ENCODE measurements around the gene CACNA1G.

CACNA1G gene

DNA sequence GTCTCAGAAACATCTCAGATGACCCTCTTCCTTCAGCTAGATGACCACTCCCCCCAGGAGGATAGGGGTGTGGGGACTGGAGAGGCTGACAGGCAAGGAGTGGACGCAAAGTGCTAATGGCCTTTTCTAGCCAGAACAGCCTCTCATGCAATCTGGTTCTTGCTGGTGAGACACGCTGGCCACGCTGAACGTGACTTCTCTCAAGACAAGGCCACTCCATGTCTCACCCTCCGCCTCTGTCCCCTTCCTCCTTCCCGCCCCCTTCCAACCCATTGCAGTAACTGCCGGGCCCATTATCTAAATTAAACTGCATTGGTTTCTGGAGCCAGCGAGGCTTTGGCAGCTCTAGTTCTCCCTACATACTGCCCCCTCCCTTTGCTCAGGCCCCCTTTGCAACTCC, 9.5 kb downstream of the CACNA1G start:
- no peak for DNase-seq

DNA sequence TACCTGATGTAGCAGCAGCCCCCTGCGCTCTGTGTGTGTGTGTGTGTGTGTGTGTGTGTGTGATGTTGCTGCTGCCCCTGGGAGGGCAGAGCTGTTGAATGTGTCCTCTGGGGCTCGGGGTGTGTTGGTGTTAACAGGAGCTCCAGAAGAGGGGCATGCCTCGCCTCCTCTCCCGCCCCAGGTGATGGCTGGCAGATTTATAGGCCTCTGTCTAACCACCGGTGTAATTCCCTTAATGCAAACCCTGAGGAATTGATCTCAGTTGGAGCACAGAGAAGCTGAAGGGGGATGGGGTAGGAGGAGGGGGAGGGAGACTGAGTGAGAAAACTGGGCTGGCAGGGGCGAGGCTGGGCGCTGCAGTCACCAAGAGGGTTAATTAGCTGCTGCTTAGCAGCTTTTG, 10.0 kb downstream of the CACNA1G start:
- DNase-seq = no peak

- DNase-seq = no peak
Measured at GRCh38 chr17:50571681-50572080, 11.2 kb downstream of the CACNA1G start.

GRCh38 chr17:50572541-50572940, 12.0 kb downstream of the CACNA1G start:
- DNase-seq = no peak

GRCh38 chr17:50573866-50574611, 13.5 kb downstream of the CACNA1G start:
- no peak for DNase-seq

DNA sequence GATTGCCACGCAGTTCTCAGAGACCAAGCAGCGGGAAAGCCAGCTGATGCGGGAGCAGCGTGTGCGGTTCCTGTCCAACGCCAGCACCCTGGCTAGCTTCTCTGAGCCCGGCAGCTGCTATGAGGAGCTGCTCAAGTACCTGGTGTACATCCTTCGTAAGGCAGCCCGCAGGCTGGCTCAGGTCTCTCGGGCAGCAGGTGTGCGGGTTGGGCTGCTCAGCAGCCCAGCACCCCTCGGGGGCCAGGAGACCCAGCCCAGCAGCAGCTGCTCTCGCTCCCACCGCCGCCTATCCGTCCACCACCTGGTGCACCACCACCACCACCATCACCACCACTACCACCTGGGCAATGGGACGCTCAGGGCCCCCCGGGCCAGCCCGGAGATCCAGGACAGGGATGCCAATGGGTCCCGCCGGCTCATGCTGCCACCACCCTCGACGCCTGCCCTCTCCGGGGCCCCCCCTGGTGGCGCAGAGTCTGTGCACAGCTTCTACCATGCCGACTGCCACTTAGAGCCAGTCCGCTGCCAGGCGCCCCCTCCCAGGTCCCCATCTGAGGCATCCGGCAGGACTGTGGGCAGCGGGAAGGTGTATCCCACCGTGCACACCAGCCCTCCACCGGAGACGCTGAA, 15.2 kb downstream of the CACNA1G start:
- DNase-seq = no peak

DNA sequence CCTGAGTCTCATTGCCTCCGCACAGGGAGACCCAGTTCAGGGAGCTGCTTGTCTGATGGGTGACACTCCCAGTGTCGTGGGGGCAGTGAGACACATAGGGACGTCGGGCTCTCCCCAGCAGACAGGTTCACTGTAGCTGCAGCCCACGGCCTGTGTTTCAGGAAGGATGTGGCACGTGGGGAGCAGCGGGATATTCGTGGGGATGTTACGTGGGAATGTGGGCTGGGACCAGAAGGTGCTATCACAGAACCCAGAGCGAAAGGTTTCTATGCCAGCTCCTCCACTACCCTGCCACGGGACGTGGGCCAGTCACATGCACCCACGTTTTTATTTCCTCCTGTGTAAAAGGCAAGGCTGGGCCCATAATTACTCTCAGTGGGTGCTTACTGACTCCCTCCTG, 16.3 kb downstream of the CACNA1G start:
- no peak for DNase-seq

DNA sequence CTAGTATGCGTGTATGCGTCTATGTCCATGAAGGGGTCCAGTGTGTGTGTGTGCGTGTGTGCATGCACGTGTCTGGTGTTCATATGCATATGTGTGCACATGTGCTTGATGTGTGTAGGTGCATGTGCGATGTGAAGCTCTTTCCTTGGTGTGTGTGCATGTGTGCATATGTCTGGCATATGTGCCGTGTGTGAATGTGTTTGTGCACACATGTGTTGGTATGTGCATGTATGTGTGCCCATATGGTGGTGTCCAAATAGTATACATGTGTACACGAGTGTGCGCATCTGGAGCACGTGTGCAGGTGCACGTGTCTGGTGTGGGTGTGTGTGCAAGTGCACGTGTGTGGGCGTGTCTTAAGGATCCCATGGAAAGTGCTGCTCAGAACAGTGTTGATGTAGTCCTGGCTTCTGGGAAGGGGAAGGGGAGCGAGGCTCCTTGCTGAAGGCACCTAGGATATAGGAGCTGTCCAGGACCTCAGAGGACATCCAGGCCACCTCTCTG, 17.0 kb downstream of the CACNA1G start:
- no peak for DNase-seq

DNA sequence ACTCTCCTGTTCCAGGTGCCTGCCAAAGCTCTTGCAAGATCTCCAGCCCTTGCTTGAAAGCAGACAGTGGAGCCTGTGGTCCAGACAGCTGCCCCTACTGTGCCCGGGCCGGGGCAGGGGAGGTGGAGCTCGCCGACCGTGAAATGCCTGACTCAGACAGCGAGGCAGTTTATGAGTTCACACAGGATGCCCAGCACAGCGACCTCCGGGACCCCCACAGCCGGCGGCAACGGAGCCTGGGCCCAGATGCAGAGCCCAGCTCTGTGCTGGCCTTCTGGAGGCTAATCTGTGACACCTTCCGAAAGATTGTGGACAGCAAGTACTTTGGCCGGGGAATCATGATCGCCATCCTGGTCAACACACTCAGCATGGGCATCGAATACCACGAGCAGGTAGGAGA, 17.7 kb downstream of the CACNA1G start:
- DNase-seq = no peak

- DNase-seq = no peak
Measured at GRCh38 chr17:50579399-50579798, 18.9 kb downstream of the CACNA1G start.

GRCh38 chr17:50580646-50581045, 20.1 kb downstream of the CACNA1G start:
- DNase-seq = no peak

- no peak for DNase-seq
Measured at GRCh38 chr17:50581316-50581715, 20.8 kb downstream of the CACNA1G start.

DNA sequence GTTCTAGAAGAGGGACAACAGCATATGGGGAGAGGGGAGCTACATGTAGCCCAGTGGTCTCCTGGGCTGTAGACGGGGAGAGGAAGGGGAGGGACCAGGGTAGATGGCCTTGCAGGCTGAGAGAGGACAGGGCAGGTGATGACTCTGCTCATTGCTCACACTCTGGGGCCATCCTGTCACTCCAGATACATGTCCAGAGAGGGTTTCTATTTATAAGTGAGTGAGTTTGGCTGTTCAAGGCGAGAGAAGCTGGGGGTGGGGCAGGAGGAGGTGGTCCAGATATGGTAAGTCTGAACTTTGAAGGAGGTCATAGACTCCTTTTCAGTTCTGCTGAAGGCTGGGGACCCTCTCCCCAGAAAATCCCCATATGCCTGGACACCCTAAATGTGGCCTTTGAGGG, 22.2 kb downstream of the CACNA1G start:
- no peak for DNase-seq

GRCh38 chr17:50583641-50584040, 23.1 kb downstream of the CACNA1G start:
- DNase-seq = no peak

GRCh38 chr17:50584116-50584515, 23.6 kb downstream of the CACNA1G start:
- DNase-seq = no peak

- DNase-seq = no peak
Measured at GRCh38 chr17:50584749-50585148, 24.2 kb downstream of the CACNA1G start.

DNA sequence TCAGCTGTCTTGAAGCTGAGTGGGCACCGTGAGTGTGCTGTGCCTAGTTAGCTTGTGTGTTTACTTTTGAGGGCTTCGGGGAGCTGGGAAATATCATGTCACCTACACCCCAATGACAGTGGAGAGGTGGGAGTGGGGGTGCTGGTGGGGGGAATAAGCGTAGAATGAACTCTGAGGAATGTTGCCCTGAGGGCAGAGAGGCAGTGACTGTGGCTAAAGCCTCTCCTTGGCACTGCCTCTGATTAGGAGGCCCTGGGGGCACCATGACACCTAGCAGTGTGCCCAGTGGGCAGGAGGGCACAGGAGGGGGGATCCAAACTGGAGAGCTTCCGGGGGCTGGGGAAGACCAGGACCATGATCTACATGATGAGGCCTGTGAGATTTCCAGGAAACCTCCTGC, 24.8 kb downstream of the CACNA1G start:
- DNase-seq = no peak

- DNase-seq = no peak
Measured at GRCh38 chr17:50585891-50586290, 25.4 kb downstream of the CACNA1G start.

GRCh38 chr17:50586421-50587247, 26.1 kb downstream of the CACNA1G start:
- DNase-seq = no peak

- no peak for DNase-seq
Measured at GRCh38 chr17:50587571-50587970, 27.1 kb downstream of the CACNA1G start.

DNA sequence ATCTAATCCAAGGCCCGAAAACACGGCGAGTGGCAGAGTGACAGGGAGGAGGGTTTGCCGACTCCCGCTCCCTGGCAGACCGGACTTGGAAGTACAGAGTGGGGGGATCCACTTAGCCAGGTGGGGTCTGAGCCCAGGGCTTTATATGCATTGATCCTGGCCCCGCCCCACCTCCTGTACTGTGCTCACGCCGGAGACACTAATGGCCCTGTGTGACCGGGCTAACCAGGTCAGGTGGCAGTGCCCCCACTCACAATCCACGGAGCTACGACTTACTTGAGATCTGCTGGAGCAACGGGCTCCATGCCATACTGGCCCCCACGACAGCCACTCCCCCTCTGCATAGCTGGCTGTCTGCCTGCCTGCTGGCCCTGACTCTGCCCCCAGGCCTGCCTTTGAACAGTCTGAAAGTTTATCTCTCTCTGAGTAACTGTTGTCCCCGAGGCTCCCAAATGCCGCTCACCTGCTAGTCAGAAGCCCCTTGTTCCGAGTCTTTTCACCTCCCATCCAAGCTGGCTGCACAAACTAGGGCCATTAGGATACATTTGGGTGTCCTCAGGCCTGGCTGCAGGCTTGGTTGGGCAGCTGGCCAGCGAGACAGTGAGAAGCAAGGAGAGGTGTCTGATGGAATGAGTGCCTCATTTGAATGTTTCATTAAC, 28.0 kb downstream of the CACNA1G start:
- DNase-seq = no peak

GRCh38 chr17:50589095-50589705, 28.7 kb downstream of the CACNA1G start:
- no peak for DNase-seq

All from activated CD4-positive, CD25-positive, alpha-beta regulatory T cell (primary cell).